Esophagus muscularis mucosa (tissue), 4 donors: ENCODE measurements around the gene NT5DC2. TPM values are rescaled to one million over a fixed set of nuclear protein-coding genes. Genes with fewer than 3 reads are reported as not detected.

Source experiments
- DNase-seq: peaks from one replicate; pipeline ENCODE4 v3.0.0-alpha.2; 2017; ENCODE audit errors: extremely low spot score
- H3K27ac ChIP-seq, 4 donors: fragments of 200-600 bp; sonication (generic); replicated peaks in 1 of 4; 1 replicate in 3 of 4; 2 replicates in 1 of 4; pipeline ENCODE4 v1.5.1; 2016 to 2019; ENCODE audit warnings: mild to moderate bottlenecking in 1 of 4
- H3K27me3 ChIP-seq, 4 donors: fragments of 200-600 bp; sonication (generic); one replicate each; pipeline versions ENCODE4 v1.5.1 to v1.6.0; 2016 to 2019
- H3K36me3 ChIP-seq, 4 donors: fragments of 200-600 bp; sonication (generic); one replicate each; pipeline ENCODE4 v1.5.1; 2016 to 2019
- H3K4me1 ChIP-seq, 4 donors: fragments of 200-600 bp; sonication (generic); one replicate each; pipeline ENCODE4 v1.5.1; 2016 to 2019
- H3K4me3 ChIP-seq, 4 donors: fragments of 200-600 bp; sonication (generic); 1 replicate in 2 of 4; 2 replicates in 2 of 4; pipeline ENCODE4 v1.5.1; 2016 to 2019; ENCODE audit warnings: mild to moderate bottlenecking in 4 of 4, moderate library complexity in 1 of 4
- H3K9me3 ChIP-seq, 4 donors: fragments of 200-600 bp; sonication (generic); 1 replicate in 3 of 4; 2 replicates in 1 of 4; pipeline ENCODE4 v1.5.1; 2016 to 2019
- CTCF ChIP-seq, 3 experiments: fragments of 200-600 bp in 2 of 3; fragments of 450-650 bp in 1 of 3; sonication (generic) in 2 of 3; IDR thresholded peaks; one replicate each; pipeline ENCODE4 v1.5.1; 2017 to 2019; ENCODE audit warnings: antibody characterized with exemption in 3 of 3, mild to moderate bottlenecking in 2 of 3, moderate library complexity in 1 of 3
- EP300 ChIP-seq: sonication (generic); formaldehyde crosslinking; IDR thresholded peaks from one replicate; pipeline ENCODE4 v1.6.1; 2017; ENCODE audit warnings: antibody characterized with exemption
- POLR2A ChIP-seq: fragments of 450-650 bp; IDR thresholded peaks from one replicate; pipeline ENCODE4 v1.6.1; 2017; ENCODE audit warnings: antibody characterized with exemption, moderate library complexity, mild to moderate bottlenecking, low read depth
- POLR2AphosphoS5 ChIP-seq, 2 donors: sonication (generic); formaldehyde crosslinking; IDR thresholded peaks; one replicate each; pipeline ENCODE4 v1.6.1; 2017; ENCODE audit warnings: antibody characterized with exemption in 2 of 2
- WGBS: methylation state at CpG from one replicate; pipeline ENCODE4 v1.1.5; 2018; 5-methylcytosine and 5-hydroxymethylcytosine counted together
- intact Hi-C: fragments of 100-400 bp; cut with DNase I; formaldehyde crosslinking; loops from one replicate; pipeline ENCODE4 v1.15.1; 2023
- small RNA-seq, 3 donors: library from RNA; depleted of rRNA; stranded (forward); fragments of <200 nt; gene quantifications; one replicate each; pipeline ENCODE3, GENCODE V24; 2016
- total RNA-seq, 4 donors: library from RNA; depleted of rRNA; stranded (reverse); fragments of >200 nt; gene quantifications; one replicate each; pipeline versions ENCODE4 v1.1.0 to v1.2.1, GENCODE V29; 2016

NT5DC2 gene
- total RNA-seq, 4 donors from 2014 or later, result 58.0 to 87.4 (median 72.9) TPM

- Histone ChIP-seq H3K36me3 (peaks cover 76 to 100% (median 98%) of the 10 kb centered on the region in 4 donors), H3K9me3 (no peaks in the 10 kb centered on the region)
These were observed 55.9 kb downstream of the NT5DC2 start for GRCh38 chr3:52477796-52478095.

GRCh38 chr3:52477076-52477795 lies 56.4 kb downstream of the NT5DC2 start:
- H3K9me3 ChIP-seq, result no peaks in the 10 kb centered on the region
- no peaks in the 10 kb centered on the region for H3K27me3 ChIP-seq
- H3K4me3 ChIP-seq, result no peak overlapping the region
- TF ChIP-seq CTCF (IDR thresholded peaks at IDR 0.05), result no peak
- TF ChIP-seq POLR2A, result no peak
- no peak for TF ChIP-seq POLR2AphosphoS5 (IDR thresholded peaks at IDR 0.05)
- peaks cover 4 to 15% (median 8%) of the 10 kb centered on the region in 4 donors for H3K4me1 ChIP-seq
- DNase-seq, result no peak
- intact Hi-C loops, result loop anchor here (10.0 kb wide), 1 partner anchor 208 kb away; the partner anchor contains the start of genes GNL3 and PBRM1
- peaks cover 81 to 100% (median 99%) of the 10 kb centered on the region in 4 donors for H3K36me3 ChIP-seq
- H3K27ac ChIP-seq, result no peak overlapping the region
- 87% methylated on average over 16 of the region's 16 CpGs for WGBS

More at GRCh38 chr3:52477796-52478095, 55.9 kb downstream of the NT5DC2 start:
- no peak overlapping the region for H3K27ac ChIP-seq
- no peak for DNase-seq
- no peak overlapping the region for H3K4me3 ChIP-seq
- WGBS, result 88% methylated on average over 6 of the region's 6 CpGs
- H3K27me3 ChIP-seq, result no peaks in the 10 kb centered on the region
- TF ChIP-seq POLR2A (no peak), EP300 (no peak), POLR2AphosphoS5 (IDR thresholded peaks at IDR 0.05) (no peak), CTCF (IDR thresholded peaks at IDR 0.05) (no peak)
- peaks cover 2 to 18% (median 6%) of the 10 kb centered on the region in 4 donors for H3K4me1 ChIP-seq
- intact Hi-C loops, result loop anchor here (10.0 kb wide), 1 partner anchor 207 kb away; the partner anchor contains the start of genes GNL3 and PBRM1

Small RNAs within 50 kb of the gene (small RNA-seq; reads per million reads assigned to genes)
- gene RNU6-856P (0 reads per million in 3 donors), gene RNU6ATAC16P (0 reads per million in 3 donors)

Other genes with a start within 250 kb of the NT5DC2 start
- 1 to 10 TPM; 4.1 to 5.3 (median 4.8) TPM for gene GLYCTK, start 246.0 kb downstream of the NT5DC2 start, total RNA-seq
- gene DNAH1, start 217.5 kb downstream of the NT5DC2 start, total RNA-seq, result 1 to 10 TPM; 3.4 to 5.4 (median 3.6) TPM
- 10 to 100 TPM; 51.5 to 82.9 (median 72.7) TPM for gene BAP1, start 123.8 kb downstream of the NT5DC2 start, total RNA-seq
- 10 to 100 TPM in 1 of 4 donors, 1 to 10 TPM in 3; 7.0 to 22.0 (median 8.2) TPM for gene PHF7, start 123.2 kb downstream of the NT5DC2 start, total RNA-seq
- 10 to 100 TPM in 3 of 4 donors, 1 to 10 TPM in 1; 7.1 to 39.2 (median 22.2) TPM for gene SEMA3G, start 88.8 kb downstream of the NT5DC2 start, total RNA-seq
- 1 to 10 TPM in 3 of 4 donors, not detected in 1; 1.2 to 7.1 (median 4.0) TPM for gene TNNC1, start 79.8 kb downstream of the NT5DC2 start, total RNA-seq
- 100 to 1,000 TPM in 2 of 4 donors, 10 to 100 TPM in 2; 71.9 to 110 (median 88.0) TPM for gene NISCH, start 78.3 kb downstream of the NT5DC2 start, total RNA-seq
- 100 to 1,000 TPM; 101 to 127 (median 118) TPM for gene STAB1, start 38.5 kb downstream of the NT5DC2 start, total RNA-seq
- 10 to 100 TPM in 1 of 4 donors, 1 to 10 TPM in 3; 1.3 to 60.6 (median 7.0) TPM for gene UQCC5, start 2.7 kb upstream of the NT5DC2 start, total RNA-seq
- 10 to 100 TPM; 79.4 to 99.3 (median 82.8) TPM for gene PBRM1, start 152.1 kb upstream of the NT5DC2 start, total RNA-seq
- 10 to 100 TPM; 28.4 to 71.1 (median 29.3) TPM for gene GNL3, start 152.2 kb upstream of the NT5DC2 start, total RNA-seq
- gene GLT8D1, start 171.9 kb upstream of the NT5DC2 start, total RNA-seq, result 10 to 100 TPM; 31.6 to 40.3 (median 35.7) TPM
- gene SPCS1, start 172.2 kb upstream of the NT5DC2 start, total RNA-seq, result 10 to 100 TPM; 67.3 to 95.3 (median 88.7) TPM
- 10 to 100 TPM; 19.1 to 29.2 (median 23.6) TPM for gene NEK4, start 237.1 kb upstream of the NT5DC2 start, total RNA-seq
- not detected for gene ITIH1, start 243.7 kb upstream of the NT5DC2 start, total RNA-seq